GM15510 (cell line): ENCODE results near the gene IQGAP1.

Experiments used
- POLR2A ChIP-seq: IDR thresholded peaks from 3 replicates; pipeline ENCODE4 v1.6.1; 2011; ENCODE audit warnings: borderline replicate concordance; ENCODE audit not compliant: insufficient read length; ENCODE audit errors: extremely low read depth

IQGAP1 gene

GRCh38 chr15:90547540-90547939 is 159.5 kb downstream of the IQGAP1 start:
- TF ChIP-seq POLR2A: no peak

- no peak for TF ChIP-seq POLR2A
These were observed 162.9 kb downstream of the IQGAP1 start for GRCh38 chr15:90550919-90551318.
